Panc1 (cell line): ENCODE data around the gene RBBP5. TPM values are rescaled to one million over a fixed set of nuclear protein-coding genes. Genes with fewer than 3 reads are reported as not detected.

Experiments used
- ATAC-seq: fragments of 200-7000 bp; cut with Tn5 transposase; 2 replicates; pipeline ENCODE4 v1.9.1; 2020; ENCODE audit warnings: mild to moderate bottlenecking, moderate library complexity
- BruUV-seq: library from RNA; stranded (reverse); fragments of 400-500 nt; replicated peaks from 2 replicates; lab custom pipeline; 2021; lab: Mats Ljungman, UMichigan
- CTCF ChIA-PET: fragments of 300-600 bp; sonication (Branson Sonifier 250); formaldehyde crosslinking; loops from one replicate; lab custom pipeline; 2022; ENCODE audit warnings: antibody characterized with exemption; lab: Charles Lee
- POLR2A ChIA-PET: fragments of 300-600 bp; sonication (Branson Sonifier 250); formaldehyde crosslinking; loops from one replicate; lab custom pipeline; 2022; ENCODE audit warnings: antibody characterized with exemption; lab: Charles Lee
- DNase-seq: peaks from one replicate; pipeline ENCODE4 v3.0.0-alpha.2; 2010; ENCODE audit warnings: low read depth, low spot score
- H3K27ac ChIP-seq: 2 replicates; pipeline ENCODE4 v1.5.1; 2011; ENCODE audit warnings: mild to moderate bottlenecking, low read length, inconsistent platforms
- H3K27me3 ChIP-seq: fragments of 200-500 bp; sonication (Bioruptor generic); 2 replicates; pipeline ENCODE4 v1.6.0; 2014; ENCODE audit warnings: low read length, inconsistent platforms; ENCODE audit not compliant: control insufficient read depth, insufficient read depth
- H3K36me3 ChIP-seq: fragments of 200-500 bp; sonication (Bioruptor generic); 2 replicates; pipeline ENCODE4 v1.5.1; 2014; ENCODE audit warnings: inconsistent platforms, mild to moderate bottlenecking, low read length, moderate library complexity; ENCODE audit not compliant: control insufficient read depth, insufficient read depth
- H3K4me1 ChIP-seq: 2 replicates; pipeline ENCODE4 v1.5.1; 2011; ENCODE audit warnings: inconsistent platforms, mild to moderate bottlenecking, low read length, moderate library complexity; ENCODE audit not compliant: control insufficient read depth, insufficient read depth
- H3K4me3 ChIP-seq, 2 experiments: 2 replicates each; pipeline ENCODE4 v1.5.1; 2011 to 2012; ENCODE audit warnings: low read depth in 2 of 2, low read length in 2 of 2, mild to moderate bottlenecking in 2 of 2, inconsistent platforms in 1 of 2, moderate library complexity in 1 of 2
- H3K9me3 ChIP-seq: fragments of 200-500 bp; sonication (Bioruptor generic); 2 replicates; pipeline ENCODE4 v1.5.1; 2014; ENCODE audit warnings: low read depth, mild to moderate bottlenecking, inconsistent platforms, low read length, moderate library complexity; ENCODE audit not compliant: control insufficient read depth, insufficient read depth
- CTCF ChIP-seq: fragments of 450-650 bp; IDR thresholded peaks from 2 replicates; pipeline ENCODE4 v1.5.1; 2017; ENCODE audit warnings: mild to moderate bottlenecking
- POLR2AphosphoS5 ChIP-seq: IDR thresholded peaks from 2 replicates; pipeline ENCODE4 v1.6.1; 2012; ENCODE audit warnings: mild to moderate bottlenecking, low read depth, low read length, moderate library complexity
- REST ChIP-seq, 2 experiments: IDR thresholded peaks; 2 replicates each; pipeline ENCODE4 v1.6.1; 2011 to 2012; ENCODE audit warnings: low read depth in 2 of 2, control low read depth in 1 of 2, low read length in 1 of 2, mild to moderate bottlenecking in 1 of 2, moderate library complexity in 1 of 2; ENCODE audit not compliant: insufficient read depth in 1 of 2
- SIN3A ChIP-seq: IDR thresholded peaks from 2 replicates; pipeline ENCODE4 v1.6.1; 2012; ENCODE audit warnings: low read depth, mild to moderate bottlenecking, low read length, moderate library complexity, borderline replicate concordance; ENCODE audit not compliant: insufficient read depth
- TCF7L2 ChIP-seq: IDR thresholded peaks from 2 replicates; pipeline ENCODE4 v1.6.1; 2011; ENCODE audit warnings: mild to moderate bottlenecking, low read depth, low read length, inconsistent platforms
- in situ Hi-C: cut with HindIII; loops from 2 replicates; pipeline ENCODE4 v1.10.0; 2016; ENCODE audit warnings: low sequenced_read_pairs, low pct_unique_long_range_greater_than_20kb
- intact Hi-C: fragments of 100-400 bp; cut with micrococcal nuclease; formaldehyde crosslinking; loops from one replicate; pipeline ENCODE4 v1.10.0; 2022; ENCODE audit not compliant: unreplicated experiment
- total RNA-seq: library from RNA; stranded (reverse); gene quantifications from one replicate; pipeline ENCODE4 v1.2.1, GENCODE V29; 2021; ENCODE audit not compliant: unreplicated experiment

RBBP5 gene
- total RNA-seq, 1 experiment from 2014 or later = 22.2 TPM

GRCh38 chr1:205068457-205069040, 53.2 kb downstream of the RBBP5 start:
- no peak for ATAC-seq
- no peaks in the 10 kb centered on the region; the same call in 1 of the 2 replicates for H3K4me1 ChIP-seq
- no peaks in the 10 kb centered on the region for H3K36me3 ChIP-seq
- no peak for DNase-seq
- H3K4me3 ChIP-seq = no peak overlapping the region
- in situ Hi-C loops (no loop called here), intact Hi-C loops (loop anchor here (5.0 to 10.0 kb wide), 2 partner anchors 189 to 264 kb away; no protein-coding TSS in a partner anchor)
- CTCF ChIA-PET = no interaction called here
- TF ChIP-seq TCF7L2 (no peak), REST (IDR thresholded peaks at IDR 0.05; ENCODE audit: insufficient read depth in 1 of 2, low read depth in 2 of 2, low read length in 1 of 2) (no peak), SIN3A (no peak), POLR2AphosphoS5 (no peak), CTCF (no peak)
- no peaks in the 10 kb centered on the region for H3K9me3 ChIP-seq
- H3K27me3 ChIP-seq = no peaks in the 10 kb centered on the region
- POLR2A ChIA-PET = no interaction called here
- no peak overlapping the region for H3K27ac ChIP-seq
- no TSS peak for BruUV-seq

- no peak overlapping the region for H3K27ac ChIP-seq
- H3K36me3 ChIP-seq = no peaks in the 10 kb centered on the region
- H3K4me3 ChIP-seq = no peak overlapping the region
- no peaks in the 10 kb centered on the region for H3K27me3 ChIP-seq
- ATAC-seq = no peak
- no TSS peak for BruUV-seq
- no peaks in the 10 kb centered on the region for H3K9me3 ChIP-seq
- no peaks in the 10 kb centered on the region; the same call in 1 of the 2 replicates for H3K4me1 ChIP-seq
- ChIA-PET POLR2A (no interaction called here), CTCF (no interaction called here)
- TF ChIP-seq CTCF (no peak), REST (IDR thresholded peaks at IDR 0.05; ENCODE audit: insufficient read depth in 1 of 2, low read depth in 2 of 2, low read length in 1 of 2) (no peak), POLR2AphosphoS5 (no peak), TCF7L2 (no peak), SIN3A (no peak)
- intact Hi-C loops (loop anchor here (5.0 to 10.0 kb wide), 2 partner anchors 189 to 263 kb away; no protein-coding TSS in a partner anchor), in situ Hi-C loops (no loop called here)
- no peak for DNase-seq
Observed at GRCh38 chr1:205068001-205068400, 53.8 kb downstream of the RBBP5 start.
